NOMO-1 treated with dmso at 0.1 percent for 144 hours (cell line): ENCODE results near the gene TSEN54.

Source experiments
- DNase-seq: peaks from one replicate; lab custom pipeline; 2025; ENCODE audit not compliant: unreplicated experiment; lab: John Stamatoyannopoulos, UW

The TSEN54 gene

GRCh38 chr17:75564195-75564594 lies 47.9 kb downstream of the TSEN54 start:
- DNase-seq, result no peak

DNA sequence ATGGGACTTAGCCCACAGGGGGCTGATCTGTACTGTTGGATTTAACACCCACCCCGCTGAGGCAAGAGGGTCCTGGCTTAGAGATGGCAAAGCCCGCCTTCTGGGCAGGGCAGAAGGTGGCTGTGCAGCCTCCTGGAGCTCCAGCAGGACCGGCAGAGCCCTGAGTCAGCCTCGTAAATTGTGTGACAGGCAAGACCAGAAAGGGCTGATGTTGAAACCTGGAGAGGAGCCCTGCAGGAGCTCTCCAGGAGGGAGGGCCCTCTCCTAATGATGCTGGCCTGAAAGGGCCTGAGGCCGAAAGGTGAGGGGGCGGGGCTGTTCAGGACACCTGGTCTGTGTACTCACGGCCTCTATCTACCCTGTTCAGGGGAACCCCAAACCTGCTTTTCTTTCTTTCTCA lies 48.7 kb downstream of the TSEN54 start:
- DNase-seq, result no peak

- no peak for DNase-seq
Measured at GRCh38 chr17:75565618-75566017, 49.3 kb downstream of the TSEN54 start.

DNA sequence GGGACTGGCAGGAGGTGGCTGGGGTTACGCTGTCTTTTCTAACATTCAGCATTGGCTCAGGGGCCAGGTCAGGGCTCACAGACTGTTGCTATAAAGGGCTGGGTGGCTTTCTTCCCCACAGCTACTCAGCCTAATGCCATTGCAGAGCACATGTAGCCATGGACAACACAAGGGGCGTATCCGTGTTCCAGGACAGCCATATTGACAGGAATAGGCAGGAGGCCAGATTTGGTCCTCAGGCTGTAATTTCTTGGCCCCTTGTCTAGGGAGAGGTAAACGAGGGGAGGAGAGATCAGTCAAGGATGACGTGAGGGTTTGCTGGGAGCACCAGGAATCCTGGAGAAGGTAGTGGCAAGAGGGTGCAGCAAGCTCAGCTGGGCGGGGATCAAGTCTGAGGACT lies 50.1 kb downstream of the TSEN54 start:
- DNase-seq, result no peak

- DNase-seq, result peak; percentile 24
Measured at GRCh38 chr17:75566834-75567233, 50.5 kb downstream of the TSEN54 start.

GRCh38 chr17:75568412-75569255 lies 52.3 kb downstream of the TSEN54 start:
- no peak for DNase-seq

GRCh38 chr17:75570034-75570676 lies 53.8 kb downstream of the TSEN54 start:
- no peak for DNase-seq

DNA sequence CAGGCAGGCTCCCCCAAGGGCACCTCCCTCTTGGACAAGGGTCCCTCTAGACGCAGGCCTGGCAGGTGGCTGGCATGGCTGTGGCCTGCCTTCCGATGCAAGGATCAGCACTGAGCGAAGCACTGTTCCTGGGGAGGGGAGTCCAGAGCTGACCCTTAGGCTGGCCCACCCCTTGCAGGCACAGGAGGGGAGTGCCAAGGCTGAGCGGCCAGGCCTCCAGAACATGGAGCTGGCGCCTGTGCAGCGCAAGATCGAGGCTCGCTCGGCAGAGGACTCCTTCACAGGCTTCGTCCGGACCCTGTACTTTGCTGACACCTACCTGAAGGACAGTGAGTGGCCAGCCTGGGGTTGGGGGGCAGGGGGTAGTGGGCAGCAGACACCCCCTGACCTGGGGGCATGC lies 54.4 kb downstream of the TSEN54 start:
- DNase-seq, result no peak

DNA sequence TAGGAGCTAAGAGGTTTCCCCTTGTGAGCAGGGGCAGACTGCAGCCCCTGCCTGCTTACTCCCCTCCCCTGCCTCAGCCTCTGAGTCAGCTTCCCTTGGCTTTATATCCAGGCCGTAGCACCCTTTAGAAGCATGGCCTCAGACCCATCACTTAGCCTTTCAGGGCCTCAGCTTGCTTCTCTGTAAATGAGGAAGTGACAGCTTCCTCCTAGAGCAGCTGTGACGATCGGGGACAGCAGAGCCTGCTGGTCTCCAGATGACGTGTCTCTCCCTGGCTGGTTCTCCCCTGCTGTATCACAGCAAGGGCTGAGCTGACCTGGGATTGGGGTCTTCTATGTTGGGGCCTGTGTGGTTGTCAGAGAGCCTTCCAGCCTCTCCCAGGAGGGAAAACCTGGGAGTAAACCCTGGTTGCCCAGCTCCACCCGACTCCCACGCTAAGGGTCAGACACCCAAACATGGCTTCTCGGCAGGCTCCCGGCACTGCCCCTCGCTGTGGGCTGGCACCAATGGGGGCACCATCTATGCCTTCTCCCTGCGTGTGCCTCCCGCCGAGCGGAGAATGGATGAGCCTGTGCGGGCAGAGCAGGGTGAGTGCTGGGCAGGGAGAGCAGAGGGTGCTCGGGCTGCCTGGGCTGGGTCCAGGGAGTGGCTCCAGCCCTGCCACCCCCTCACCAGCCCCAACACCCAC lies 55.0 kb downstream of the TSEN54 start:
- peak; percentile 91 for DNase-seq

GRCh38 chr17:75571885-75572215 lies 55.5 kb downstream of the TSEN54 start:
- DNase-seq, result no peak

GRCh38 chr17:75572713-75573539 lies 56.6 kb downstream of the TSEN54 start:
- no peak for DNase-seq

GRCh38 chr17:75573540-75573957 lies 57.2 kb downstream of the TSEN54 start:
- no peak for DNase-seq

DNA sequence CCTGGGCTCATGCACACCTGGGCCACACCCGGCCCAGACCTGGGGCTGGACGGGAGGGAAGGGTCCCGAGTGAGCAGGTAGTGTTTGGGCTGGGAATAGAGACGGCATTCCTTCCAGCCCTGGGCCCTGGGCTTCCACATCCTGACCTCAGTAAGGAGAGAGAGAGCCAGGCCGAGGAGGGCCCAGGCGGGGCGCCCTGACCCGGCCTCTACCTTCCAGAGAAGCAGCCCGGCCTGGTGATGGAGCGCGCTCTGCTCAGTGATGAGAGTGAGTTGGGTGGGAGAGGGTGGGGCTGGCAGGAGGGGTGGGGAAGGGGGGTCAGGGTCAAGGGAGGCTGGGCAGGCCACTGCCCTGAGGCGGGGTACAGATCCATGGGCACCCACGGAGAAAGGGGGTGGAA lies 57.7 kb downstream of the TSEN54 start:
- DNase-seq, result no peak
